ENCODE data around the gene OSR1.
A peak's percentile ranks its signal among the peaks of the same experiment; 100 is the strongest.
"Not testable (repeated sequence)": the region's sequence is repeated elsewhere in the genome, so short reads cannot be mapped to it uniquely, and the experiment has no call there.

The OSR1 gene

DNA sequence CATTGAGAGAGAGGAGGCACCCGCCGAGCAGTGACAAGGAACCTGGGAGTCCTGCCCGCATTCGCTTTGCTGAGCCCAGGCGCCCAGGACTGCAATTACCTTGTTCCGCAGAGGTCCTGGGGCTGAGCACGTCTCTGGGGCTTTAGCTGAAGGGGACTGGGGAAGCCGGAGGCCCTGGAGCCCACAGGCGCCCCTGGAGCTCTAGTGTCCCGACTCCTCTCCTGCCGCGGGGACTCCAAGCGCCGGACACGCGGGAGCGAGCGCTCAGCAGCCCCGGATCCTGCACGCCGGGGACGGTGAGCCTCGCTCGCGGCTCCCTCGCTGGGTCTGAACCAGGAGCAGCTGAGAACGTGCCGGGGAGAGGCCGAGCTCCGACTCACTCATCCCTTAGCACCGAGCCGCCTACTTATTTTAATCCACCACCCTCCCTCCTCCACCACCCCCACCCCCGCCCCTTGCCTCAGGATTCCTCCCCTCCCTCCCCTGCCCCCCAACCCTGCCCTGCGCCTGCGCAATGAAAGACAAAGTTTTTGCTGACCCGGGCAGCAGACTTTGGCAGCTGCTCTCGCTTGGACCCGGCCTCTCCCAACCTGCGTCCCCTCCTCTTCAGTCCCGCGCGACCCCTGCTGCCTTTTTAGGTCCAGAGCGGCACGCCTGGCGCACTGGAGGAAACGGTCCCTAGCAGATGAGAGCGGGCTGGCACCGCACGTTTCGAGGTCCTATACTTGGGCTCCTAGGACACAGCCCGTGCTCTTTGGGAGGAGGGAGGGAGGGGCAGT lies at the start of gene OSR1:
Gene OSR1, minus strand, starts transcription at position 382 of the 779 bp plus-strand sequence. CDS start 4,818 bp downstream, outside the sequence.
- no peak for DNase-seq

- DNase-seq, result no peak
These were observed 45.4 kb upstream of the OSR1 start for GRCh38 chr2:19403785-19404184.

GRCh38 chr2:19392191-19392590 lies 33.8 kb upstream of the OSR1 start:
- no peak for DNase-seq

DNA sequence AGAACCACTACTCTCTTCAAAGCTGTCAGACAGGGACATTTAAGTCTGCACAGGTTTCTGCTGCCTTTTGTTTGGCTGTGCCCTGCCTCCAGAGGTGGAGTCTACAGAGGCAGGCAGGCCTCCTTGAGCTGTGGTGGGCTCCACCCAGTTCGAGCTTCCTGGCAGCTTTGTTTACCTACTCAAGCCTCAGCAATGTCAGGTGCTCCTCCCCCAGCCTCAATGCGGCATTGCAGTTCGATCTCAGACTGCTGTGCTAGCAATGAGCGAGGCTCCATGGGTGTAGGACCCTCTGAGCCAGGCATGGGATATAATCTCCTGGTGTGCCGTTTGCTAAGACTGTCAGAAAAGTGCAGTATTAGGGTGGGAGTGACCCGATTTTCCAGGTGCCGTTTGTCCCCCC lies 31.0 kb upstream of the OSR1 start:
- not testable (repeated sequence) for DNase-seq

- DNase-seq, result no peak
These were observed 22.1 kb upstream of the OSR1 start for GRCh38 chr2:19380532-19380931.

- DNase-seq, result no peak
These were observed 20.5 kb upstream of the OSR1 start for GRCh38 chr2:19378939-19379338.

GRCh38 chr2:19377717-19378116 lies 19.3 kb upstream of the OSR1 start:
- DNase-seq, result no peak

DNA sequence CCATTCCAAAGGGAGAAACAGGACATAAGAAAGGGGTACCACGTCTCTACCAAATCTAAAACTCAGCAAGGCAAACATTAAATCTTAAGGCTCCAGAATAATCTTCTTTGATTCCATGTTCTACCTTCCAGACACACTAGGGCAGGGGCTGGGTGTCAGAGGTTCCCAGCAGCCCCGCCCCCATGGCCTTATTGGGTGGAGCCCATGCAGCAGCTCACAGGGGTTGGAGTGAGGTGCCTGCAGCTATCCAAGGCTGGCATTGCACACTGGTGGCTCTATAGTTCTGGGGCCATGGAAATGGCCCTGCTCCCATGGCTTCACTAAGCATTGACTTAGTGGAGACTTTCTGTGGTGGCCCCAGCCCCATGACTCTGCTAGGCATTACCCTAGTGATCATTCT lies 14.9 kb upstream of the OSR1 start:
- DNase-seq, result no peak

GRCh38 chr2:19371996-19372582 lies 13.7 kb upstream of the OSR1 start:
- no peak for DNase-seq

DNA sequence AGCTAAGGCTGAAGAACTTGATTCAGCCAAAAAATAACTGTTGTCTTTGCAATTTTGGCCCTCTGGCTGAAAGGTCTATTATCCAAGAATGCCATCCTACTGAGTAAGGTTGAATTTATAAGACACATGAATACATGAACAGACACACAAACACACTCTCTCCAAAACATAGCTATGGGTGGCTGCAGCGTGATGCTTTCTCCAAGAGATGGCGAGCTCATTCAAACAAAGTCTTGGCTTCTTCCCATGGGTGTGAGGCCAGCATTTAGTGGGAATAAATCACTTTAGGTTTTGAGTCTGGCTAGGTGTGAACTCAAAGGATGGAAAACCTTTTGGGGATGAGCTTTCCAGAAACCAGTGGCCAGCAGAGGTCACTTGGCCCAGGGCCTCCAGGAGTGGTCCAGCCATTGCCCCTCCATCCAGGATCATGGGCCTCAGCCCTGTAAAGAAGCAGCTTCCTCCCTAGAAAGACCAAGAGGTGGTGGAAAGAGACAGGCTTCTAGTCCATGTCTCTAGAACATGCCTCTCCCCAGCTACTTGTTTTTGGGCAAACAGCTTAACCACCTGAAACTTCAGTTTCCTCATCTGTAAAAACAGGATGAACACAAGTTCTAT lies 11.0 kb upstream of the OSR1 start:
- DNase-seq, result no peak

DNA sequence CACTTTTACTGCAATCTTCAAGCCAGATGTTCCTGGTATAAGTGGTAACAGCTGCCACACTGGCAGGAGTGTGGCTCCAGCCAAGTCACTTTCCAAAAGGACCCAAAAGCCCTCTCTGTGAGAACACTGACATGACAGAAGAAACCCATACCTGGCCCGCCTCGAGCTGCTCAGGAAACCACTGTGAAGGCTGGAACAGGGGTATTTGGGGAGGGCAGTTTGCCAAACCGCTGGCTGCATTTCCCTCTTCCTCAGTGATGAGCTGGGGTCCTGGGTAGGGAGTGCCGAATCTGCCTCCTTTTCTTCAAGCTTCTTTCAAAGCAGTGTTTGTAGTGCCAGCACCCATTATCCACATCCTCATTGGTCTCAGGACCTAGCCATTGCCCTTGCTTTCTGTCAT lies 10.3 kb upstream of the OSR1 start:
- DNase-seq, result no peak

DNA sequence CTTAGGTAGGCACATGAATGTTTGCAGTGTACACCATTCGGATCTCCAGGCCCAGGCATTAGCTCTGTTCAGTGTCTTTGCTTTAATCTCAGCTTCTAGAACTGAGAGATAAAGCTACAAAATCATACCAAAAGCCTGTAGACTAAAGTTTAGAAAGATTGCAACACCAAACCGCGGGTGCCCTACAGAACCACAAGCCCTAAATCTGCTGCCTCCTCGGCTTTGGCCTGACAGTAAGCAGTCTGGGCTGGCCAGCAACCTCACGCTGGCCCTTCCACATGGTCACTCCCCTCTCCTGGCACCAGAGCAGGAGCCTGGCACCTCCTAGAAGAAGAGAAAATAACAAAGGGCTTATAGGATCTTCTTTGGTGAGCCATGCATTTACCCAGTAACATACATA lies 8.9 kb upstream of the OSR1 start:
- DNase-seq, result no peak

DNA sequence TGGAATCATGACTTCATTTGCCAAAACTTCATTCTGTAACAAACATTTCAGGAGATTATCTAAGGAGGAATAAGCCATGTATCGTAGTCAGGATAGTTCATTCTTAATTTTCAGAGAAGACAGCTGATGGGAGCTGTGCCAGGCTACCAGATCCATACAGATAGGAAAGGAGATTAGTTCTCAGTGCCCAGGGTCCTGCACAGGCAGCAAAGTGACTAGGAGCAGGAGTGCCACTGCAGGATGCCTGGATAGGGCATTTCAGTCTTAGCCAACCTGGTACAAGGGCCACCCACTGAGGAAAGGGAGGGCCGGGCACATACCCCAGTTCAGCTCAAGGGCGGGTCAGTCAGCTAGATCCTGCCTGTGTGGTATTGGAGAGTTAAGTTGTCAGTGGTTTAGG lies 6.7 kb upstream of the OSR1 start:
- no peak for DNase-seq

DNA sequence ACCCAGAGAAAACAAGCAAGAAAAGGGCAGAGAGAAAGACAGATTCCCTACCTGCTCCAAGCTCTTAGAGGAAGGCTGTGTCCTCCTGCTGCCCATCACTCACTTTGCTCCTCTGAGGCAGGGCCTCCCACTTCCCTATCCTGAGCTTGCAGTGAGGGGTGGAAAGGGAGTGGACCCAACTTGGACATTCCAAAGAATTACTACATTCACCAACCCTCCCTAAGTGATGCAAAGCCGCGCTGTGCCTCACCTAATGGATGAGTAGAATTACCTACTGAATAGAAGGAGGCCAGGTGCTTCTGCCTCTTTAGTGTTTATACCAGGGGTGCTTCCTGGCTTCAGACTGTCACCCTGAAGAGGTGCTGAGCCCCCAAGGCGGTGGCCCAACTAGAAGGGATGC lies 5.6 kb upstream of the OSR1 start:
- DNase-seq, result no peak

DNA sequence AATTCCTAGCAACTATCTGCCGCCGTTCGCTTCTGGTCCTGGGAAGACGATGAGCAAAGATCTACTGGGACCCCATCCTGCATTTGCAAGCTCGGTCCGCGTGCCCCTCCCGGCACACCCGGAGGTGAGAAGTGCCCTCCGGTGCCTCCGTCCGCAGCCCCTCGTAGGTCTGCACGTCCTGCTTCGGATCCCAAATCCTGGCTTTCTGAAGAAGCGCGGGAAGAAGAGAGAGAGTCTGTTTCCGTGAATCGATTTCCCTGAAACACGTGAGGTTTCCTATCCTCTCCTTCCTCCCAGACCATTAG lies 5.0 kb upstream of the OSR1 start:
- DNase-seq, result no peak

DNA sequence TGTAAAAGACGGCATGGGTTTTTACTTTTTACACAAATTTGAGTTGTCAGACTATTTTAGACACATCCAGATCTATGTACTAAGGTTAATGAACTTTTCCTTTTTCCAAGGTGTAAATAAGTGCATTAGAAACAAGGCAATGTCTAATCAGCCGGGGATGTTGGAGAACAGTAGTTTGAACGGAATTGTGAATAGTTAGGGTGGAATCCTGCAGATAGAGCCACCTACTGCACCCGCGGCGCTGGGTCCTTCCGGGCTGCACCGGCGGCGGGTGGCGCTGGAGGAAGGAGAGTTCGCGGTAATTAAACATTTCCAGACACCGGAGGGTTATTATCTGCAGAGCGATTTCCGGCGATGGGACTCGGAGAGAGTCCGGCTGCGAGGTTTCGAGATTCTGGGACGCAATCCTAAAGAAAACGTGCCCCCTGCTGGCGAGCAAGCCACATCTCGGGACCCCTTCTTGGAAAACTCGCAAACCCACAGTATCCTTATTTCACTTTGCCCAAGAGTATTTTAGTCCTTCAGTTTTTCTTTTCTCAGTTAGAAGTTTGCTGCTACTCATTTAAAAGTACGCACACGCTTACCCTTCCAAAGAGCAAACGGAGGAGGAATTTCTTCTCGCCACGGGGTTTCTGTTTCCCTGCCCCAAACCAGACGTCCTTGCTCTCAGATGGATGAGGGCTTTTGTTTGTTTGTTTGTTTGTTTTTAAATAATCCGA lies 4.5 kb upstream of the OSR1 start:
- DNase-seq, result peak; percentile 53

- DNase-seq, result no peak
These were observed 3.8 kb upstream of the OSR1 start for GRCh38 chr2:19362094-19362754.

DNA sequence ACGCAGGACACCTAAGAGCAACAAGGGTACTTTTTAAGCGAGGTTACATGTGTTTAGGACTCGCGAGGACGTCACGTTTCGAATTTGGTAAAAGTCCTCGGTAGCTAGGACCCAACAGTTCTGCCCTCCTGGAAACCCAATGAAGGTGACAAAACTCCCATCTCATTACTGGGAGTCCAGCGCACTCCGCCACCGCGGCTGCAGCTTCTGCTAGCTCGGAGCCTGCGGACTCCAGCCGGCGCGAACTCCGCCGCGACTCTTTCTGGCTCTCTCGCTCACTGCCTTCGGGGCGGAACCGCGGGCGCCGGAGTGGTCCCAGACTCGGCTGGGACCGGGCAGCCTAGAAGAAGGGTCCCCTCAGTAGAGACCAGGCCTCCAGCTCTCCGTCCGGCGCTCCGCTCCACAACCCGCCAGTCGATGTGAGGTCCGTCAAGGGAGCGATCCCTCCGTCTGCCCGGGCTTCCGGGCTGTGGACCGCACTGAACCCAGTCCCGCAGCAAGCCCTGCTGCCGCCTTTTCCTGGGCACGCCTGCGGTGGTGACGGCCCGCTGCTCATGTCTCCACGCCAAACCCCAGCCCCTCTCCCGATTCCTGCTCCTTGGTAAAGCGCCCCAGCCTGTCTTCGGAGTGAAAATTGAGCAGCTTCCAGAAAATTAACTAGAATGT lies 3.0 kb upstream of the OSR1 start:
- DNase-seq, result no peak

GRCh38 chr2:19360966-19361321 lies 2.5 kb upstream of the OSR1 start:
- DNase-seq, result no peak

DNA sequence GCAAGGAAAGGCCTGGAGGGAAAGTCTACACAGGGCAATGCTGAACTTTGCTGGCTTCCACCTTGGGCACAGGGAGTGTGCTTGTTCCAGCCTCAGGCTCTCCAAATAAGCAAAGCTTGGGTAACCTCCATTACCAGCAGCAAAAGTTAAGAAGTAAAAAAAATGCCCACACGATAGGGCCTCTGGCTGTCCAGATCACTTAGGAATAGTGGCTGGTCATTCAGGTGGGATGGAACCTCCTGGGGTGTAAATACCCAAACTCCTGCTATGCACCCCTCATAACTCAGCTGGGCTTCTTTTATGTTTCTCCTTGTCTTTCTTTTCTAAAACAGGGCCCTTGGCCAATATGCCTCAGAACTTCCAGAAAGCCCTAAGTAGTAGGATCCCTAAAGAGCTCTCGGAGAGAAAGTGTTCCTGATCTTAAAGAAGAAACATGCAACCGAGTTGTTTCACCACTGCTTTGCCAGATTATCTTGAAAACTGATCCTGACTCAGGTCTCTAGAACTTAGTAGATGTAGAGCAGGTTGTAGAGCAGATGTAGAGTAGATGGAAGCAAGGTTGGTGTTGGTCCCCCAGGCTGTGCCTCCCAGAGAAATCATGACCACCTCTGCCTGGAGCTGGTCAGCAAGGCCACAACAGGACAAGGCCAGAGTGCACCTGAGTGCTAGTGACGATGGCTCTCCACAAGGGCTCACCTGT lies 2.0 kb upstream of the OSR1 start:
- no peak for DNase-seq

- DNase-seq, result no peak
These were observed 1.0 kb upstream of the OSR1 start for GRCh38 chr2:19359456-19359855.

GRCh38 chr2:19359021-19359357 lies 566 bp upstream of the OSR1 start:
- no peak for DNase-seq
